ENCODE data around the gene PBX3.

Gene PBX3

GRCh38 chr9:125961072-125961471 lies 213.9 kb downstream of the PBX3 start:
- H3K27ac ChIP-seq (ENCODE audit: low read depth, low read length, severe bottlenecking): no peak overlapping the region
- WGBS, 2 experiments (ENCODE audit: insufficient coverage in 2 of 2): 83 to 90% methylated on average over 1 to 6 of the region's 7 CpGs
- no peak overlapping the region for H3K4me3 ChIP-seq (ENCODE audit: extremely low read depth, insufficient read depth, low read length, poor library complexity, severe bottlenecking)
- H3K36me3 ChIP-seq (ENCODE audit: control insufficient read depth, insufficient read depth, low read length): peaks cover 62% of the 10 kb centered on the region
- H3K9me3 ChIP-seq (ENCODE audit: control insufficient read depth, low read length): no peaks in the 10 kb centered on the region
- no peaks in the 10 kb centered on the region for H3K4me1 ChIP-seq (ENCODE audit: control insufficient read depth, insufficient read depth, low read length, poor library complexity, severe bottlenecking)

GRCh38 chr9:125963932-125964331 lies 216.8 kb downstream of the PBX3 start:
- WGBS, 2 experiments (ENCODE audit: insufficient coverage in 2 of 2): no CpG with 5 or more reads among the region's 2 CpGs
- no peak overlapping the region for H3K4me3 ChIP-seq (ENCODE audit: extremely low read depth, insufficient read depth, low read length, poor library complexity, severe bottlenecking)
- peaks cover 63% of the 10 kb centered on the region for H3K36me3 ChIP-seq (ENCODE audit: control insufficient read depth, insufficient read depth, low read length)
- no peak overlapping the region for H3K27ac ChIP-seq (ENCODE audit: low read depth, low read length, severe bottlenecking)
- H3K9me3 ChIP-seq (ENCODE audit: control insufficient read depth, low read length): no peaks in the 10 kb centered on the region
- no peaks in the 10 kb centered on the region for H3K4me1 ChIP-seq (ENCODE audit: control insufficient read depth, insufficient read depth, low read length, poor library complexity, severe bottlenecking)

GRCh38 chr9:125964702-125965225 lies 217.6 kb downstream of the PBX3 start:
- H3K9me3 ChIP-seq (ENCODE audit: control insufficient read depth, low read length): no peaks in the 10 kb centered on the region
- H3K36me3 ChIP-seq (ENCODE audit: control insufficient read depth, insufficient read depth, low read length): peaks cover 61% of the 10 kb centered on the region
- no peak overlapping the region for H3K4me3 ChIP-seq (ENCODE audit: extremely low read depth, insufficient read depth, low read length, poor library complexity, severe bottlenecking)
- WGBS, 2 experiments (ENCODE audit: insufficient coverage in 2 of 2): 100% methylated on average over 3 to 5 of the region's 6 CpGs
- no peak overlapping the region for H3K27ac ChIP-seq (ENCODE audit: low read depth, low read length, severe bottlenecking)
- H3K4me1 ChIP-seq (ENCODE audit: control insufficient read depth, insufficient read depth, low read length, poor library complexity, severe bottlenecking): no peaks in the 10 kb centered on the region

DNA sequence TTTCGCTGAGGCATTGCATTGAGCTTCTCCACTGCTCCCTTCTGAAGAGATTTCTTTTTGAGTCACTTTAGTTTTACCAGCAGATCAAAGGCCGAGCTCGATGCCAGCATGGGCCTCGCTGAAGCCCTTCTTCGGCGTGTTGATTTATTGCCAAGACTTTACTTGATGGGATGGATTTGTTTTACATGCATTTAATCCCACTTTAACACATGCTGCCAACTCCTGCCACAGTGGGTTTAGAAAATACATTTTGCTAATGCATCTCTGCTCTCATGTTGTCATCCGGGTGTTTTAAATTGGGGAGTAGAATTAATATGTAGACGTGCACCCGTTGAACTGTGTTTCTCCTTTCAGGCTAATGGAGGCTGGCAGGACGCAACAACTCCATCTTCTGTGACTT lies 218.3 kb downstream of the PBX3 start:
- Histone ChIP-seq H3K4me1 (ENCODE audit: control insufficient read depth, insufficient read depth, low read length, poor library complexity, severe bottlenecking) (no peaks in the 10 kb centered on the region), H3K36me3 (ENCODE audit: control insufficient read depth, insufficient read depth, low read length) (peaks cover 53% of the 10 kb centered on the region), H3K9me3 (ENCODE audit: control insufficient read depth, low read length) (no peaks in the 10 kb centered on the region), H3K27ac (ENCODE audit: low read depth, low read length, severe bottlenecking) (no peak overlapping the region), H3K4me3 (ENCODE audit: extremely low read depth, insufficient read depth, low read length, poor library complexity, severe bottlenecking) (no peak overlapping the region)
- 100% methylated on average over 1 to 6 of the region's 10 CpGs for WGBS, 2 experiments (ENCODE audit: insufficient coverage in 2 of 2)

GRCh38 chr9:125966466-125966865 lies 219.3 kb downstream of the PBX3 start:
- no peak overlapping the region for H3K4me3 ChIP-seq (ENCODE audit: extremely low read depth, insufficient read depth, low read length, poor library complexity, severe bottlenecking)
- H3K36me3 ChIP-seq (ENCODE audit: control insufficient read depth, insufficient read depth, low read length): peaks cover 44% of the 10 kb centered on the region
- no peaks in the 10 kb centered on the region for H3K9me3 ChIP-seq (ENCODE audit: control insufficient read depth, low read length)
- no peak overlapping the region for H3K27ac ChIP-seq (ENCODE audit: low read depth, low read length, severe bottlenecking)
- no peaks in the 10 kb centered on the region for H3K4me1 ChIP-seq (ENCODE audit: control insufficient read depth, insufficient read depth, low read length, poor library complexity, severe bottlenecking)
- 92 to 97% methylated on average over 5 to 6 of the region's 9 CpGs for WGBS, 2 experiments (ENCODE audit: insufficient coverage in 2 of 2)

DNA sequence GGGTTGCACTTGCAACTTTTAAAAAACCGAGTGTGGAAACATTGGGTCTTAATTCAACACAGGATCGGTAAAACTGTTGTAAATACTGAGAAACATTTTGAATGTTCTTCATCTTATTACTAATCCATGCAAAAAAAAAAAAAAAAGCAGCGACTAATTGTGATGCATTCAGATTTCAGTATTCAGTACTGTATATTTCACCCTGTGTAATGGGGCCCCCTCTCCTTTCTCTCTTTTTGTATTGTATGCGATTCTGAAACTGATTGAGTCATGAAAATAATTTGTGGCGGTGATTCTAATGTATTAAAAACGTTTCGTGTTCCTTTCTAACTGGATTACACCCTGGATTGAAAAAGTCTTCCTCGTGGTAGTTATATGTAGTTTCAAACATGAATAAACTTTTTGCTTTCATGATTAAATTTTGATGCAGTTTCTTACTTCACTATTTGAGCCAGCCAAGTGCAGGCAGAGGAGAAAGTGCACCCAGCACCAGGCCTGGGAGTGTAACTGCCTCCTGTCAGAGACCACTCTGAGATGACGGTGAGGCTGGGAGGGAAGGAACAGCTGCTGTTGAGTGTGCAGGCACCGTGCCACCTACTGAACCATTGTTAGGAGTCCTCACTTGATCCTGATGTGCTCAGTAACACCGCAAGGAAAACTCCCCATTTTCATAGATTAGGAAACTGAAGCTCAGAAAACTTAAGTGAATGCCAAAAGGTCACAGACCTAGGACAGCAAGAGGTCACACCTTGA lies 220.0 kb downstream of the PBX3 start:
- no peaks in the 10 kb centered on the region for H3K4me1 ChIP-seq (ENCODE audit: control insufficient read depth, insufficient read depth, low read length, poor library complexity, severe bottlenecking)
- H3K36me3 ChIP-seq (ENCODE audit: control insufficient read depth, insufficient read depth, low read length): peaks cover 39% of the 10 kb centered on the region
- 94 to 95% methylated on average over 4 to 6 of the region's 11 CpGs for WGBS, 2 experiments (ENCODE audit: insufficient coverage in 2 of 2)
- H3K4me3 ChIP-seq (ENCODE audit: extremely low read depth, insufficient read depth, low read length, poor library complexity, severe bottlenecking): no peak overlapping the region
- no peak overlapping the region for H3K27ac ChIP-seq (ENCODE audit: low read depth, low read length, severe bottlenecking)
- H3K9me3 ChIP-seq (ENCODE audit: control insufficient read depth, low read length): no peaks in the 10 kb centered on the region

GRCh38 chr9:125968714-125969374 lies 221.7 kb downstream of the PBX3 start:
- no peak overlapping the region for H3K27ac ChIP-seq (ENCODE audit: low read depth, low read length, severe bottlenecking)
- H3K36me3 ChIP-seq (ENCODE audit: control insufficient read depth, insufficient read depth, low read length): peaks cover 26% of the 10 kb centered on the region
- H3K9me3 ChIP-seq (ENCODE audit: control insufficient read depth, low read length): no peaks in the 10 kb centered on the region
- 90% methylated on average over 3 of the region's 6 CpGs for WGBS, 2 experiments (ENCODE audit: insufficient coverage in 2 of 2)
- no peaks in the 10 kb centered on the region for H3K4me1 ChIP-seq (ENCODE audit: control insufficient read depth, insufficient read depth, low read length, poor library complexity, severe bottlenecking)
- H3K4me3 ChIP-seq (ENCODE audit: extremely low read depth, insufficient read depth, low read length, poor library complexity, severe bottlenecking): no peak overlapping the region

DNA sequence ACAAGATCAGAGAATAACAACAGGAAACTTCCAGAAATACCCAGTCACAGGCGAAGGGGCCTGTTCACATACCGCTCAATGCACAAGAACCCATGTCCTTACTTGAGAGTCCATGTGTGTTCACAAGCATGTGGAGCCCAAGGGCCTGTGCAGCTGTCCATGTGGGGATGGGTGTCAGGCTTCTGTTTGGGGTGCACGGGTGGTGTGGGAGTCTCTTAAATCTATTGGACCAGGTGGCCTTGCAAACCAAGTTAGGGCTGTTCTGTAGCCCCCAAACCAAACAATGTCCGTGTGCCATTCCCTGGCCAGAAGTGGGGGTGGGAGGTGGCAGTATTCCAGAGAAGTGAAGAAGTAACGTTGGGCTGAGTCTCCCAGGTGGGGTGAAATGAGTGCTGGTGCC lies 222.3 kb downstream of the PBX3 start:
- H3K4me1 ChIP-seq (ENCODE audit: control insufficient read depth, insufficient read depth, low read length, poor library complexity, severe bottlenecking): no peaks in the 10 kb centered on the region
- no peaks in the 10 kb centered on the region for H3K9me3 ChIP-seq (ENCODE audit: control insufficient read depth, low read length)
- WGBS, 2 experiments (ENCODE audit: insufficient coverage in 2 of 2): 94 to 100% methylated on average over 2 to 4 of the region's 5 CpGs
- no peak overlapping the region for H3K4me3 ChIP-seq (ENCODE audit: extremely low read depth, insufficient read depth, low read length, poor library complexity, severe bottlenecking)
- peaks cover 20% of the 10 kb centered on the region for H3K36me3 ChIP-seq (ENCODE audit: control insufficient read depth, insufficient read depth, low read length)
- H3K27ac ChIP-seq (ENCODE audit: low read depth, low read length, severe bottlenecking): no peak overlapping the region

DNA sequence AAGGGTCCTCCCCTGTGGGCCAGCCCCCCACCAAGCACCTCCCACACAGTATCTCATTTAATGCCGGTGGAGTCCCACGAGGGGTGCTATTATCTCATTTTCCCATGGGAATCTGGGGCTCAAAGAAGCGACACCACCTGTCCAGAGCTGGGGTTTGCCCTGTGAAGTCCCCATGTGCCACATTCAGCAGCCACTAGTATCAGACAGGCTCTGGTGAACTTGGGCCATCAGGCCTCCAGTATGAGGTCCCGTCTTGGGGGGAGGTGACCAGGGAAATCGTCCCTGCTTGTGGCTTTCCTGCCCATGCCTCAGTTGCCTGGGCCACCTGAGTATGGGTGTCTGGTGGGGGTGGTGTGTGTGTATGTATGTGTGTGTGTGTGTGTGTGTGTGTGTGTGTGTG lies 222.7 kb downstream of the PBX3 start:
- WGBS, 2 experiments (ENCODE audit: insufficient coverage in 2 of 2): 79 to 80% methylated on average over 5 of the region's 5 CpGs
- H3K36me3 ChIP-seq (ENCODE audit: control insufficient read depth, insufficient read depth, low read length): peaks cover 16% of the 10 kb centered on the region
- H3K4me1 ChIP-seq (ENCODE audit: control insufficient read depth, insufficient read depth, low read length, poor library complexity, severe bottlenecking): no peaks in the 10 kb centered on the region
- H3K9me3 ChIP-seq (ENCODE audit: control insufficient read depth, low read length): no peaks in the 10 kb centered on the region
- H3K4me3 ChIP-seq (ENCODE audit: extremely low read depth, insufficient read depth, low read length, poor library complexity, severe bottlenecking): no peak overlapping the region
- H3K27ac ChIP-seq (ENCODE audit: low read depth, low read length, severe bottlenecking): no peak overlapping the region

DNA sequence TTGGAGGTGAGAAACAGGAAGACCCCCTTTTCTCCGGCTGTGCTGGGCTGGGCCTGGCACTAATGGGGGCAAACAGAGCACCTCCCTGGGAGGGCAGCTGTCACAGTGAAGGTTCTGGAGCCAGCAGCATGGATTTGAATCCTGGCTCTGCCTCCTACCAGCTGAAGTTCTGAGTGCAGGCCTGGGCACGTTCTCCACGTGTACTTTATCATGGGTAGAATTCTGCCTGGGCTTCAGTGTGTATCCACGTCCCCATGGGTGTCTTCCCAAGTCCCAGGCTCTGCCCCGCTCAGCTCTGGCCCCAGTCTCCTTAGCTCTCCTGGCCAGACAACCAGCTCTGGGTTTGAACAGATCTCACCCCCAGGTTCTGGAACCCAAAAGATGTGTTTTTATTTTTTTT lies 223.2 kb downstream of the PBX3 start:
- no peaks in the 10 kb centered on the region for H3K4me1 ChIP-seq (ENCODE audit: control insufficient read depth, insufficient read depth, low read length, poor library complexity, severe bottlenecking)
- no peaks in the 10 kb centered on the region for H3K9me3 ChIP-seq (ENCODE audit: control insufficient read depth, low read length)
- peaks cover 11% of the 10 kb centered on the region for H3K36me3 ChIP-seq (ENCODE audit: control insufficient read depth, insufficient read depth, low read length)
- WGBS, 2 experiments (ENCODE audit: insufficient coverage in 2 of 2): 89 to 100% methylated on average over 5 of the region's 5 CpGs
- H3K27ac ChIP-seq (ENCODE audit: low read depth, low read length, severe bottlenecking): no peak overlapping the region
- no peak overlapping the region for H3K4me3 ChIP-seq (ENCODE audit: extremely low read depth, insufficient read depth, low read length, poor library complexity, severe bottlenecking)

GRCh38 chr9:125971050-125971449 lies 223.9 kb downstream of the PBX3 start:
- 76 to 92% methylated on average over 2 to 3 of the region's 3 CpGs for WGBS, 2 experiments (ENCODE audit: insufficient coverage in 2 of 2)
- no peak overlapping the region for H3K27ac ChIP-seq (ENCODE audit: low read depth, low read length, severe bottlenecking)
- H3K4me1 ChIP-seq (ENCODE audit: control insufficient read depth, insufficient read depth, low read length, poor library complexity, severe bottlenecking): no peaks in the 10 kb centered on the region
- peaks cover 5% of the 10 kb centered on the region for H3K36me3 ChIP-seq (ENCODE audit: control insufficient read depth, insufficient read depth, low read length)
- no peak overlapping the region for H3K4me3 ChIP-seq (ENCODE audit: extremely low read depth, insufficient read depth, low read length, poor library complexity, severe bottlenecking)
- no peaks in the 10 kb centered on the region for H3K9me3 ChIP-seq (ENCODE audit: control insufficient read depth, low read length)

All from mesodermal cell (in vitro differentiated cells).